ENCODE results near the gene SULT1C4. TPM values are rescaled to one million over a fixed set of nuclear protein-coding genes. Genes with fewer than 3 reads are reported as not detected.

Gene SULT1C4
- total RNA-seq, 1 donor, result 9.4 TPM

DNA sequence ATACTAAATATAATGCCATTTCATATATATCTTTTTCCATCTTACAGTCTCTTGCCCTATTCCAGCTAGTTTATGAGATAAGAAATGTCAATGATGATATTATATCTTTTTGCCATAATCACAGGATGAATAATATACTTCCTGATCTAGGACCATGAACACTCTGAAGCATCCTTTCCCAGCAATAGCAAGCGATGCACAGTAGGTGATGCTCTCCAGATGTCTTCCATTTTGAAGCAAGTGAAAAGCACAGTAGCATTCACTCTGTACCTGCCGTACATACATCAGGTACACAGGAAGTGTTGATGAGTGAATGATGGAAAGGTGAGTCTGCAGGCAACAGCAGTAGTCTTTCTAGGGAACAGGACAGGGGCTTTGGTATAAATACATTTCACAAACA, 8.6 kb upstream of the SULT1C4 start:
- DNase-seq (ENCODE audit: low read depth in 2 of 3, low spot score in 2 of 3), result no peak

DNA sequence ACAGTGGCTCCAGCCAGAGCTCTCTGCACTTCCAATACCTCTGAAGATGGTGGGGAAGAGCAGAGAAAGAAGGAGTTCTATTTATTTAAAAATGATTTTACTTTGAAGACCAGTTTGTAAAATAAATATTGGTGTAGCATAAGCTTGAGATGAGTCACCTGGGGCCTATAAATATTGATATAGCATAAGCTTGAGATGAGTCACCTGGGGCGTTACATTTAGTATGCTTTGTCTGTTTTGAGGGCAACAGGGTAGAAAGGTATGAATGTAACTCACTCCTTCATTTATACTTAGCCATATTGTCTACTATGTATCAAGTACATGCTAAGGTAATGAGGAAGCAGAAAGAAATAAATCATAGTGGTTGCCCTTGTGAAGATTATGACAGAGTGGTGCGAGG, 7.7 kb upstream of the SULT1C4 start:
- no peak for DNase-seq (ENCODE audit: low read depth in 2 of 3, low spot score in 2 of 3)

DNA sequence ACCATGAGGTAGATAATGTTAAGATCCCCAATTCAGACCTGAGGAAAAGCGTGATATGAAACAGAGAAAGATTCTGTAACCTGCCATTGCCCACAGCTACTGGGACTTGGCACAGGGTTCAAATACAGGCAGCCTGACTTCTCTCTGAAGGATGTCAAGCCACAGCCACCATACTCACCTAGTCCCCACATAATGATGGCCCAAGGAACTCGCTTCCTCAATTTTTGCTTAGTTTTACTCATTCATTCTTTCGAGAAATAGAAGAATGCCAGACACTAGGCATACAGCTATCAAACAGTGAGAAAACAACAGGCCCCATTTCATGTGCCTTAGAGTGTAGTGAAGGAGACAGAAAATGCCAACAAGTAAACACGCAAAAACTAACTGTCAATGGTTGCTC, 980 bp upstream of the SULT1C4 start:
- DNase-seq (ENCODE audit: low read depth in 2 of 3, low spot score in 2 of 3), result no peak

DNA sequence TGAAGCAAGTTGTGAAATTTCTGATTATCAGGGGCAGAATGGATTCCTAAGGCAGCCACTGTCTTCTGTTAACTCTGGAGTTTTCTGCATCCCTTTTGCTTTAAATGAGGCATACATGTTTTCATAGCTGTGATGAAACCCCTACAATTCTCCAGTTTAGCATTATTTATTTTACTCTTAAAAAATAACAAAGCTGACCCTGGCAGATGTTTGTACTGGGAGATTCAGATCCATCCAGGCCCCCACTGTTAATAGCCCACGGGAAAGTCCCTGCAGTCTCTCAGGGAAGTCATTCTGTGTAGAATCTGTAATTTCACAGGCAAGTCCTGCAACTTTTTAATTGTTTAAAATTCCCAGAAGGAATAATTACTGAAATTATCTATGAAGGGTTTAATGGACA, 353 bp upstream of the SULT1C4 start:
- no peak for DNase-seq (ENCODE audit: low read depth in 2 of 3, low spot score in 2 of 3)

DNA sequence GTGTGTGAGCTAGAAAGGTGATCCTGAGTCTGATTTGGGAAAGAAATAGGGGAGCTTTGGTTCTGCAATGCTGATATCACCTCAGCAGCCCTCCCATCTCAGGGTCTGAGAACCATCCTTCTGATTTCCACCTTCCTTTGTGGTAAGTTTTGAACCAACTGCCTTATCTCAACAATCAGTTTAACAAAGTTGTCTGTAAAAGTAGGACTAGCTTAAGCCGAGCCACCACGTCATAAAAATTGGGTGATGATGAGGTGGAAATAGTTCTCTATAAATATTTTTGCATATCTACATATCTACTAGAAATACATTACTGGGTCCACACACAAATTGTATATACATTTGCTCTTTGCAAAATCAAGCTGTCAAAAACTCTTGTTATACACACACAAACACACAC, 1.1 kb downstream of the SULT1C4 start:
- peak in 1 of 3 donors; percentile 33 for DNase-seq (ENCODE audit: low read depth in 2 of 3, low spot score in 2 of 3)

DNA sequence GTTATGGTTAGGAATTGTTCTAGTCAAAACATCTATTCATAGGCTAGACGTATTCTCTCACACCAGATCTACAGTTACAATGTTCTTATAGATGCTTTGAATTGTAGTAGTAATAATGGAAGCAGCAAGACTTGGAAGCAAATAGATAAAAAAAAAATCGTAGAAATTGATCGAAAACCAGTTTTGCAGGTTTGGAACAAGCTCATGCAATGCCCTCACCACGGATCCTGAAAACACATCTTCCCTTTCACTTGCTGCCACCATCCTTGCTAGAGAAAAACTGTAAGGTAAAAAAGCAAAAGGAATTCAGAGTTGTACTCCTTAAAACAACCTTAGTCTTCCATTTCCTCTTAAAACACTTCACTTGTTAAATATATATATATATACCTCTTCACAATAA, 4.4 kb downstream of the SULT1C4 start:
- DNase-seq (ENCODE audit: low read depth in 2 of 3, low spot score in 2 of 3), result no peak

DNA sequence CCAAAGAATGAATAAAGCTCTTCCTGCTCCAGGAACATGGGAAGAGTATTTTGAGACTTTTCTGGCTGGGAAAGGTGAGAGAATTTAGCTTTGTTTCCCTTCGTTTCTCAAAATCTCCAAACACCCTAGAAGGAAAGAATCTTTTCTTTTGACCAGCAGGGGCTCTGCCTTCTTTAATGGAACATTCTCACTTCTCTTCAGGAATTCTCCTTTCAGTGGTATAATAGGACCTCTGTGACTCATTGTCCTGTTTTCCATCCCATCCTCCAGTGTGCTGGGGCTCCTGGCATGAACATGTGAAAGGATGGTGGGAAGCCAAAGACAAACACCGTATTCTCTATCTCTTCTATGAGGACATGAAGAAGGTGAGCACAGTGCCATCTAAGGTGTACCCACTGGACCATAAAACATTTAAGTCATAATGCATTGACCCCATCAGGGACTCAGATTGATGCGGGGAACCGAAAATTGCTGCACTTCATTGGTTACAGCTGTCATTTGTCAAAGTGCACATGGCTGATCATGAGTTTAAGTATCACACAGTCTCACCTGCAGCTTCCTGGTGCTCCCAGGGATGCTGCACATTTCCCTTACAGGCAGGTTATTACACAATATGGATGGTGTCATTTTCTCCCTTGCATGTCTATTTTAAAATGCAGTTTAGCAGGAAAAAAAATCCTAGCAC, 5.5 kb downstream of the SULT1C4 start:
- no peak for DNase-seq (ENCODE audit: low read depth in 2 of 3, low spot score in 2 of 3)

DNA sequence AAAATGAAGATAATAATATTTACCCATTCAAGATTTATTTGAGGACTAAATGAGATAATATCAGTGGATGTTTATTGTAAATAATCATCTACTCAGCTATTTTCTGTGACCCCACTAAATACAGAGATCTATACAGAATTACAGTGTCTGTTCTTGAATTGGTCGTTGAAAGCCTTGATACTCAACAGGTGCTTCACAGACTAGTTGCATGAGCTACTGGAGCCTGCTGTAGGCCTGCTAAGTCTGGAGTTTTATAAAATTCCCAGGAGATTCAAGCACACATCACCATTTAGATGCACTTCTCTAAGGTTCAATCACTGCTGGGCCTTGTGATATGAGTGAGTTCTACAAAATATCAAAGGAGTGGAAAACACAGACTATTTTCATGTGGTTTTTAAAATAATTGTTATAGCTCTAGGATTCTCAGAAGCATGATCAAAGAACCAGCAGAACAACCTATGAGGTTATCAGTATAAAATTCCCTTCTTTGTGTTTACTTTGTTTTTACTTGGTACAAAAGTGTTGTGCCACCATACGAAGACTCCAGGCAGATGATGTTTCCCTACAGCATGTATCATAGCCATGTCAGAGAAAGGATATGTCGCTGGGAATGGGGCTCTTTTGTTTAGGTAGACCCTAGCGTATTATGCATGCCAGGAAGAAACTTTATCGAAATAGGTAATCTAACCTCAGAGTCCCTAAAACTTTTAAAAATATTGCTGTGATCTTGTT, 7.1 kb downstream of the SULT1C4 start:
- no peak for DNase-seq (ENCODE audit: low read depth in 2 of 3, low spot score in 2 of 3)

DNA sequence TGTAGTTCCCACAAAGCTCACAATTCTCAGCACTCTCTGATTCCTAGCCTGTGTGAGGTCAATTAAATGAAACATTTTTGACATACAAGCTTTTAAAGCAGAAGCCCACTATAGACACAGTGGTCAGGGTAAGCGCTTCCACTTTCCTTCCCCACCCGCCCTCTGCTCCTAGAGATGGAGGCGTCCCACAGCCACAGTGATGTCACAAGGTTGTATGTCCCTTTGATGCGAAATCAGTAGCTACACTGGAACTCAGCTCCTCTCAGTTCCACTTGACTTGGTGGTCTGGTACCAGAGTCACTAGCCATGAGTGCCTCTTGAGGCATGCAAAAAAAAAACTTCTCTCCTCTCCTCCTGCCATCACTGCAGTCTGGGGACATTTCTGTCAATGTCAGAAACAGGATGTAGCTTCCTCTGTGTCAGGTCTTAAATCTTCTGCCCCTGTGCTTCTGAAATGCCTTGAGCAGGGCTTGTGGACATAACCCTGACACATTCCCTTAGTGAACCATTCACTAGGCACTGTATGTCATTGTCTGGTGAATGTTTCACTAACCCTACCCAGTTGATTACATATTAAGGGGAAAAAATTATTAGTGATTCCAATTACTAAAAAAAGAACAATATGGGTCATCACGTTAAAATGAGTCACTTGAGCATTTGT, 7.8 kb downstream of the SULT1C4 start:
- no peak for DNase-seq (ENCODE audit: low read depth in 2 of 3, low spot score in 2 of 3)

DNA sequence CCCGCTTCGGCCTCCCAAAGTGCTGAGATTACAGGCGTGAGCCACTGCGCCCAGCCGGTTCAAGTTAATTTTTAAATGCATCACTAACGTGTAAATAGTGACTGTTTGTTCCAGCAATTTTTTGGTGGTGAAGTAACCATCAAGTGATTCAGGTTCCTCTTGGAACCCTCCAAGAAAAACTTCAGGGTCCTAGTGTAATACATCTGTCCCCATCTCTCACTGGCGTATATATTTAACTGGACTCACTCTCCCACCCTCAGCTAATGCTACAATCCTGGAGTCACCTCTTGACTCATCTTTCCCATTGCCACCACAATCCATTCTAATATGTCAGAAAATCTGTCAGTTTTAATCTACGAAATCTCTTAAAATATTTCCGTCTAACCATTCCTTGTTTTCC, 10.3 kb downstream of the SULT1C4 start:
- DNase-seq (ENCODE audit: low read depth in 2 of 3, low spot score in 2 of 3), result no peak

DNA sequence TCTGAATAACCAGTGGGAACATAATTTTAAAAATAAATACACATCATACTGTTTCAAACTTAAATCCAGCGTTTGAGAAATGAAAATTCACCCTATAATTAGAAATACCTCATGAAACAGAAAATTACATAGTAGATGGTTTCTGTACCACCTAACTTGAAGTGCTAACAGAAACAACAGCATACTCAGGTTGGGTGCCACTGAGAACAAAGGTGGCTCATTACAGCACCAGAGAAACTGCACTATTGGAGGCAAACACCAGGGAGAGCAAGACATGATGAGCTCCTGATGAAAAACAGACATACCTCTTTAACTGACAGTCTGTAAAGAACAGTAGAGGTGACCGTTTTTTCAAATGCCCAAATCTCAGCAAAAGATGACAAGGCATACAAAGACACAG, 12.6 kb downstream of the SULT1C4 start:
- no peak for DNase-seq (ENCODE audit: low read depth in 2 of 3, low spot score in 2 of 3)

DNA sequence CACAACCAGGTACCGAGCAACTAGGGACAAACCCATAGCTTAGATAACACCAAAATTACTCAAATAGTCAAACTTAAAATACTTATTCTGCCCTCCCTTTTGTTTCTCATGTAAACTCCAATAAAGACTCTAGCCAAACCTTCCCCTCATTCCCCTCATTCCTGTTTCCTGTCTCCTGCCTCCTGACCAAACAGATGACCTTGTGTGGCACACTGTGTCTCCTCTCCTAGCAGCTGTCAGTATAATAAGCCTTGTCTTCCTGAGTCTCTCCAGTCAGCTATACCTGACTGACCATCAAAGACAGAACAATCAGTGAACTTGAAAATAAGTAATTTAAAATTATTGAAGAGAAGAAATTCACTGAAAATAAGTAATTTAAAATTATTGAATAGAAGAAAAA, 14.3 kb downstream of the SULT1C4 start:
- DNase-seq (ENCODE audit: low read depth in 2 of 3, low spot score in 2 of 3), result no peak

DNA sequence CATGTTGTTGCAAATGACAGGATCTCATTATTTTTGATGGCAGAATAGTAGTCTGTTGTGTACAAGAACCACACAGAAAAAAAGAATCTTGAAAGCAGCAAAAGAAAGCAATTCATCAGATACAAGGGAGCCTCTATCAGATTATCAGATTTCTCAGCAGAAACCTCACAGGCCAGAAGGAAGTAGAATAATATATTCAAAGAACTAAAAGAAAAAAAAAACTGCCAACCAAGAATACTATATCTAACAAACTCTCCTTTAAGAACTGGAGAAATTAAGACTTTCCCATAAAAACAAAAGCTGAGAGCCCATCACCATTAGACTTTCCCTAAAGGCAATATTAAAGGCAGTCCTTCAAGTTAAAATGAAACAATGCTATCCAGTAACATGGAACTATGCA, 15.4 kb downstream of the SULT1C4 start:
- peak in 1 of 3 donors; percentile 15 for DNase-seq (ENCODE audit: low read depth in 2 of 3, low spot score in 2 of 3)

DNA sequence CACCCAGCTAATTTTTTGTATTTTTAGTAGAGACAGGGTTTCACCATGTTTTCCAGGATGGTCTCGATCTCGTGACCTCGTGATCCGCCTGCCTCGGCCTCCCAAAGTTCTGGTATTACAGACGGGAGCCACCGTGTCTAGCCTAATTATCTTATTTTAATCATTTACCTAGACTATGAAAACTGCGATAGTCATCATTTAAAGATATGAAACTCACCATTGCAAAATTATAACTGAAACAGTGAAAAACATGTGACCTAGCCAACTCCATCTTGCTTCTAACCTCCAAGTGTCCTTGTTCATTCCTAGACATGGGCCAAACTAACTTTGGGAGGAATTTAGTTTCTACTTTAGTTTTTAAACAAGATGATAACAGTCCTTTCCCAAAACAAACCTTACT, 17.4 kb downstream of the SULT1C4 start:
- DNase-seq (ENCODE audit: low read depth in 2 of 3, low spot score in 2 of 3), result no peak

DNA sequence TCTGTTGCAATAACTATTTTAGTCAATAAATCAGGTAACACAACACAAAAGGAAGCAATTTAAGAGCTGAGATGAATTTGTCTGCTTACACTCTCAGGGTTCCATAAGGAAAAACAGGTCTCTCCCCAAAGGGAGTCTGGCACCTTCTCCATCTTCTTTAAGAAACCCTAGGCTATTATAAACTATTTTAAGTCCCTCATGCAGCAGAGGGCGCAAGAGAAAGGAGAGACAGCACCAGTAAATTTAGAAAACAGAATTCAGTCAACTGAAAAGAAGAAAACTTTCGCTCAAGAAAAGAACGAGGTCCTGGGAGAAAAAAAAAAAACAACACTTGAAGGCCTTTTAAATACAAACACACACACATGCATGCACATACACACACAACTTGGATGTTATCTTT, 19.1 kb downstream of the SULT1C4 start:
- peak in 1 of 3 donors; percentile 17 for DNase-seq (ENCODE audit: low read depth in 2 of 3, low spot score in 2 of 3)

DNA sequence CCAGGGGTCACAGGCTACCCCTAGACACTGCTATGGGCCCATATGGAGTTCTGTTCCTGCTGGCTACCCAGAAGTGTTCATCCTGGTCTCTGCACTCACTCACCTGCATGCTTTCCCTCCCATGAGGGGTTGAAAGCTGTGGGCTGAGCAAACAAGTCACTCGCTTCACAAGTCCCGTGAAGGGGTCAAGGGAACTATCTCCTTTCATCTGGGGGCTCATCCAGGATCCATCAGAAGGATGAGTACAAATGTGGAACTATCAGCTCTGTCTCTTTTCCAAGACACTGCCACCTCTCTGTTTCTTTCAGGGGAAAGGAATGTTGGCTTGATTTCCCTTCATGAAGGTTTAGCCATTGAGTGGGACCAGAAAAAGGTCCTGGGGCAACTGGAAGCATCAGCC, 21.7 kb downstream of the SULT1C4 start:
- peak in 1 of 3 donors; percentile 12 for DNase-seq (ENCODE audit: low read depth in 2 of 3, low spot score in 2 of 3)

DNA sequence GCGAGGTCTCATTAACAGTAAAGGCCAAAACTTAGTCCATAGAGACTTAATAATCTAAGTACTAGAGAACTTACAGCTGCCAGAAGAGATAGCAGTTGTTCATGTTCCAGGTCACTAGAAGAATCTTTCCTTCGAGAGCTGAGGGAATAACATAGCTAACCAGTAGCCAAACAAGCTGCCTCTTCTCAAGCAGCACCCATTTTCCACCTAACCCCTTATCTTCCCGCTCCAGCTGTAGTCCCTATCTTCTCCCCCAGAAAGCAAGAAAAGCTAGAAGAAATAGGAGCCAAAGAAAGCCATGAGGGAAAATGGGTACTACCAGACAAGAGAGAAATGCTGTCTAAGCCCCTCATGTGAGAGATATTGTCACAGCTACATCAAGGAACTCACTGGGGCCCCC, 24.0 kb downstream of the SULT1C4 start:
- no peak for DNase-seq (ENCODE audit: low read depth in 2 of 3, low spot score in 2 of 3)

DNA sequence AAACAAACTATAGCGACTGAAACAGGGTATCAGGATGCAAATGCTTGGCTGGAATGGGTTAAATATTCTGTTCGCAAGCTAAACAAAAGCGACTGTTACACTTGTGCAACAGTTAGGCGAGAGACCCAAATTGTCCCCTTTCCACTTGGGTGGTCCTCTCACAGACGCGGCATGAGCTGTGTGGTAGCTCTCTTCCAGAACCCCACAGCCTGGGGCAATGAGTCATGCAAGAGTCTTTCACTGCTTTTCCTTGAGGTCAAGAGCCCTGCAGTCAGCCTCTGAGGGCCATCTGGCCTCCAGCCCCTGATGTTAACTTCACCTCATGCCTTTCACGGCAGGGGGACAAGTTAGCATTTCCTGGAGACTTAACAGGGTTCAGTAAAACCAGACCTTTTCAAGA, 25.7 kb downstream of the SULT1C4 start:
- no peak for DNase-seq (ENCODE audit: low read depth in 2 of 3, low spot score in 2 of 3)

DNA sequence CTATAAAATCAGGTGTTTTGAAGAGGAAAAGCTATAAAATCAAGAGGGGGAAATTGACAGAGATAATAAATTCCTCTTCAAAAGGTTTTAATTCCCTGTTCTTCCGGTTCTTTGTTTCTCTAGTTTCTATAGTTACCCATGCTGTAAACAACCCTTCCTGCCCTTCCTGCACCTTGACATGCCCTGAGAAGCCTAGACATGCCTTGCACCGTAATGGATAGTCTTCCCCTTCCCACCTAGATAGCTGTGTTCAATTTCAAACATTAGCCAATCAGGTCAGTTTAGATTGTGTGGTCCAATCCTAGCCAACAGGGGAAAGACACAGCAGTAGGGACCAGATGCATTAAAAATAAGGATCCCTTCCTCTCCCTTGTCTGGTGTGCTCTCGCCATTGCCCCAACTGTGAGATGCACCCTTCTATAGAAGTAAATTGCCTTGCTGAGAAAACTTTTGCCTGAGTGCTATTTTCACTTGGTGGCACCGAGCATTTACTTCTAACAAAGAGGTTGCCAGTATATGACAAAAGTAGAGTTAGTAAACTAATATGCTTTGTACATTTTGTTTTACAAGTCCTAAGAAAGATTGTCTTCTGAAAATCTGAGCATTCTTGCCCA, 27.1 kb downstream of the SULT1C4 start:
- DNase-seq (ENCODE audit: low read depth in 2 of 3, low spot score in 2 of 3), result no peak

DNA sequence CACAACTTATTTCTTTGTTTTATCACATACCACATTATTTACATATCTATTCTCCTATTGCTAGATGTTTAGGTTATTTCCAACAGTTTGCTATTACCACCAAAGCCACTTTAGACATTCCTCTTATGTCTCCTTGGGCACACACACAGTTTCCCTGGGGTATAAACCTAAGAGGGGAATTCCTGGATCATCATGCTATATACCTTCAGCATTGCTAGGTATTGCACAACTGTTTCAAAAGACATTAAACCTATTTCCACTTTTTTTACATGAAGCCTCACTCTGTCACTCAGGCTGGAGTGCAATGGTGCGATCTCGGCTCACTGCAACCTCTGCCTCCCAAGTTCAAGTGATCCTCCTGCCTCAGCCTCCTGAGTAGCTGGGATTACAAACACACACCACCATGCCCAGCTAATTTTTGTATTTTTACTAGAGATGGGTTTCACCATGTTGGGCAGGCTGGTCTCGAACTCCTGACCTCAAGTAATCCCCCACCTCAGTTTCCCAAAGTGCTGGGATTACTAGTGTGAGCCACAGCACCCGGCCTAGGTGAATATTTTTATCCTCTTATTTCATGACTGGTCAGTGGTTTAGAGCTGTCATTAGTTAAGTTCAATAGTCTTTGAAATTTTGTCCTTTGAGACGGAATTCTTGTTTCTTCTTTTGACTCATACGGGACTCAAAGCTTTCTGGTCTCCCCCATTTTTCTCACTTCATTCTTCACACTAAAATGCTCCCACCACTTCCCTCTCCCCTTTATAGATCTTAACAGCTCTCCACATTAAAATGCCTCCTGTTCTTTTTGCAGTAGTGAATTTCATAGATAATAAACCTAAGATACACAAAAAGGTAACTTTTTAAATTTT, 30.3 kb downstream of the SULT1C4 start:
- no peak for DNase-seq (ENCODE audit: low read depth in 2 of 3, low spot score in 2 of 3)

DNA sequence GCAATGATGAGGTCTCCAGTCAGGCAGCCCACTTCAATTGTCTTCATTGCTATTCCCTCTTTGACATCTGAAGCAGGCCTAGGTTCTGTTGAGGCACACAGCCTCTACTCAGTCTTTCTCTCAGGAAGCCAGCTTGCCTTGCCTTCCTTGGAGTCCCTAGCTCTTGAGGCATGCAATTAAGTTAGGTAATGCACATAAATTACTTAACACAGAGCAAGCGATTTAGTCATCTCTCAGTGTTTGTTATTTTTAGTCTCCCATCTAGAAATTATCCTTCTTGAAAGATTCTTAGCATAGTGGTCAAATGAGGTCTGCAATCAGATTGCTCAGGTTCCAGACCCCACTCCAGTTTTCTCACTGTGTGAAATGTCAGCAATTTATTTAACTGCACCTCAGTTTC, 32.0 kb downstream of the SULT1C4 start:
- no peak for DNase-seq (ENCODE audit: low read depth in 2 of 3, low spot score in 2 of 3)

Measured in hematopoietic multipotent progenitor cell (in vitro differentiated cells).